GM23338 (cell line): Measurements from ENCODE around the gene SSH2. TPM values are rescaled to one million over a fixed set of nuclear protein-coding genes. Genes with fewer than 3 reads are reported as not detected.
"Not testable (repeated sequence)": the region's sequence is repeated elsewhere in the genome, so short reads cannot be mapped to it uniquely, and the experiment has no call there.

Experiments
- ATAC-seq: fragments of 200-7000 bp; cut with Tn5 transposase; 3 replicates; pipeline ENCODE4 v1.9.1; 2020
- DNase-seq: peaks from one replicate; pipeline ENCODE4 v3.0.0-alpha.2; 2015; ENCODE audit warnings: low spot score
- H2AFZ ChIP-seq: fragments of 200-600 bp; sonication (generic); 2 replicates; pipeline ENCODE4 v1.8.0; 2016; ENCODE audit warnings: antibody characterized with exemption, mild to moderate bottlenecking, moderate library complexity
- H3F3A ChIP-seq: fragments of 200-600 bp; sonication (generic); replicated peaks from 2 replicates; pipeline ENCODE4 v1.8.0; 2017; ENCODE audit warnings: antibody characterized with exemption, mixed run types, low read depth
- H3K27ac ChIP-seq: fragments of 200-600 bp; sonication (generic); 2 replicates; pipeline ENCODE4 v1.6.1; 2016; ENCODE audit warnings: low read depth
- H3K27me3 ChIP-seq: fragments of 200-600 bp; sonication (generic); 2 replicates; pipeline ENCODE4 v1.8.0; 2016; ENCODE audit warnings: mild to moderate bottlenecking, mixed run types, moderate library complexity; ENCODE audit not compliant: insufficient read depth
- H3K36me3 ChIP-seq: fragments of 200-600 bp; sonication (generic); 2 replicates; pipeline ENCODE4 v1.8.0; 2016; ENCODE audit warnings: mild to moderate bottlenecking; ENCODE audit not compliant: insufficient read depth
- H3K4me1 ChIP-seq: fragments of 200-600 bp; sonication (generic); 2 replicates; pipeline ENCODE4 v1.8.0; 2016; ENCODE audit warnings: mild to moderate bottlenecking, moderate library complexity; ENCODE audit not compliant: insufficient read depth
- H3K4me2 ChIP-seq: fragments of 200-600 bp; sonication (generic); 2 replicates; pipeline ENCODE4 v1.7.1; 2017; ENCODE audit warnings: mixed run types
- H3K4me3 ChIP-seq: fragments of 200-600 bp; sonication (generic); 2 replicates; pipeline ENCODE4 v1.6.1; 2016; ENCODE audit warnings: mixed run types
- H3K79me2 ChIP-seq: fragments of 200-600 bp; sonication (generic); replicated peaks from 2 replicates; pipeline ENCODE4 v1.8.0; 2017; ENCODE audit warnings: mild to moderate bottlenecking; ENCODE audit not compliant: insufficient read depth
- H3K9me2 ChIP-seq: fragments of 200-600 bp; sonication (generic); 2 replicates; pipeline ENCODE4 v1.8.0; 2017; ENCODE audit not compliant: insufficient read depth
- H4K20me1 ChIP-seq: fragments of 200-600 bp; sonication (generic); replicated peaks from 2 replicates; pipeline ENCODE4 v1.8.0; 2017; ENCODE audit warnings: mild to moderate bottlenecking; ENCODE audit not compliant: insufficient read depth
- H3K27ac Mint-ChIP-seq: 2 replicates; pipeline ENCODE4 v1.8.0; 2020; ENCODE audit warnings: inconsistent platforms, mild to moderate bottlenecking, moderate library complexity, mixed read lengths
- H3K27me3 Mint-ChIP-seq: 3 replicates; pipeline ENCODE4 v1.8.0; 2022; ENCODE audit warnings: low read depth, mild to moderate bottlenecking, moderate library complexity, mixed read lengths, inconsistent platforms; ENCODE audit not compliant: insufficient read depth, poor library complexity
- H3K36me3 Mint-ChIP-seq: 3 replicates; pipeline ENCODE4 v1.8.0; 2021; ENCODE audit warnings: low read depth, mild to moderate bottlenecking, inconsistent platforms, moderate library complexity, mixed read lengths
- H3K4me1 Mint-ChIP-seq: 3 replicates; pipeline ENCODE4 v1.8.0; 2020; ENCODE audit warnings: mild to moderate bottlenecking, inconsistent platforms, mixed read lengths
- H3K4me3 Mint-ChIP-seq: 3 replicates; pipeline ENCODE4 v1.8.0; 2021; ENCODE audit warnings: moderate library complexity, mild to moderate bottlenecking, inconsistent platforms, mixed read lengths
- H3K9me3 Mint-ChIP-seq: 3 replicates; pipeline ENCODE4 v1.8.0; 2020; ENCODE audit warnings: moderate library complexity, mild to moderate bottlenecking, inconsistent platforms, mixed read lengths
- CREB1 ChIP-seq: fragments of 250-450 bp; sonication (Bioruptor Pico); IDR thresholded peaks from 2 replicates; pipeline ENCODE4 v1.5.0; 2020; ENCODE audit warnings: low read depth, mild to moderate bottlenecking, moderate library complexity
- EZH2 ChIP-seq: fragments of 200-600 bp; sonication (generic); IDR thresholded peaks from one replicate; pipeline ENCODE4 v1.8.0; 2017; ENCODE audit warnings: antibody characterized with exemption, mild to moderate bottlenecking, low read depth; ENCODE audit not compliant: unreplicated experiment
- EZH2phosphoT487 ChIP-seq: fragments of 200-600 bp; sonication (generic); IDR thresholded peaks from one replicate; pipeline ENCODE4 v1.8.1; 2018; ENCODE audit warnings: antibody characterized with exemption; ENCODE audit not compliant: unreplicated experiment
- JUNB ChIP-seq: IDR thresholded peaks from one replicate; pipeline ENCODE4 v1.6.1; 2016; ENCODE audit warnings: antibody characterized with exemption; ENCODE audit not compliant: unreplicated experiment
- ZNF462 ChIP-seq: fragments of 250-450 bp; sonication (Bioruptor Pico); IDR thresholded peaks from 2 replicates; pipeline ENCODE4 v1.5.0; 2020; ENCODE audit warnings: mild to moderate bottlenecking, moderate library complexity
- polyA plus RNA-seq: library from polyadenylated mRNA; unstranded; fragments of >200 nt; fragmentation: Nextera tagmentation; extraction: Ambion mirVana; gene quantifications from 2 replicates; pipeline ENCODE4 v1.2.1, GENCODE V29; 2016
- total RNA-seq: library from RNA; depleted of rRNA; stranded (reverse); fragments of >200 nt; shearing (Covaris generic); gene quantifications from 2 replicates; pipeline ENCODE4 v1.2.3, GENCODE V29; 2014

Gene SSH2
- total and polyA plus RNA-seq, 2 experiments from 2014 or later, result 9.9 to 12.1 TPM

GRCh38 chr17:29725408-29725807, 204.6 kb downstream of the SSH2 start:
- not testable (repeated sequence) for H3K36me3 ChIP-seq, H3K27me3 ChIP-seq, ATAC-seq, H3K4me3 Mint-ChIP-seq, H3K36me3 Mint-ChIP-seq, H3K27ac Mint-ChIP-seq, H3K9me2 ChIP-seq, H4K20me1 ChIP-seq, H3K27me3 Mint-ChIP-seq, DNase-seq, H3K79me2 ChIP-seq, H3K4me3 ChIP-seq, H2AFZ ChIP-seq, H3K4me2 ChIP-seq, H3K9me3 Mint-ChIP-seq, H3K27ac ChIP-seq, H3F3A ChIP-seq
- H3K4me1 Mint-ChIP-seq, result peaks cover 31% of the 10 kb centered on the region
- peaks cover 14% of the 10 kb centered on the region for H3K4me1 ChIP-seq

GRCh38 chr17:29723278-29724047, 206.6 kb downstream of the SSH2 start:
- Histone ChIP-seq H3K9me2 (no peaks in the 10 kb centered on the region), H3K79me2 (no peaks in the 10 kb centered on the region), H3K27ac (no peak overlapping the region), H3K27me3 (no peaks in the 10 kb centered on the region), H3K36me3 (no peaks in the 10 kb centered on the region), H4K20me1 (no peaks in the 10 kb centered on the region), H3K4me3 (no peak overlapping the region), H3F3A (no peaks in the 10 kb centered on the region), H3K4me1 (peaks cover 14% of the 10 kb centered on the region), H3K4me2 (no peak overlapping the region), H2AFZ (no peak overlapping the region)
- Mint-ChIP-seq H3K9me3 (peaks cover 4% of the 10 kb centered on the region; the same call in 2 of the 3 replicates), H3K4me3 (no peak overlapping the region), H3K27ac (no peak overlapping the region), H3K4me1 (peaks cover 37% of the 10 kb centered on the region), H3K27me3 (peaks cover 2% of the 10 kb centered on the region), H3K36me3 (no peaks in the 10 kb centered on the region)
- DNase-seq (no peak), ATAC-seq (no peak)
- TF ChIP-seq JUNB, result no peak
- TF ChIP-seq EZH2, result no peak
- no peak for TF ChIP-seq EZH2phosphoT487
- TF ChIP-seq ZNF462 (CRISPR knock-in tag), result no peak
- TF ChIP-seq CREB1 (CRISPR knock-in tag), result no peak
